ENCODE results near the gene TRPC4AP.

The TRPC4AP gene

GRCh38 chr20:35012227-35013069, 80.2 kb downstream of the TRPC4AP start:
- DNase-seq = peak; percentile 21

GRCh38 chr20:35011589-35012226, 80.9 kb downstream of the TRPC4AP start:
- peak; percentile 48 for DNase-seq

GRCh38 chr20:35010405-35011192, 82.0 kb downstream of the TRPC4AP start:
- DNase-seq = peak; percentile 37

GRCh38 chr20:35009665-35010328, 82.8 kb downstream of the TRPC4AP start:
- DNase-seq = peak; percentile 50

- DNase-seq = no peak
Observed at GRCh38 chr20:35008411-35009342, 83.9 kb downstream of the TRPC4AP start.

- DNase-seq = no peak
Observed at GRCh38 chr20:35007891-35008290, 84.7 kb downstream of the TRPC4AP start.

GRCh38 chr20:35007413-35007812, 85.2 kb downstream of the TRPC4AP start:
- DNase-seq = no peak

- DNase-seq = no peak
Observed at GRCh38 chr20:35006531-35006971, 86.1 kb downstream of the TRPC4AP start.

GRCh38 chr20:35006009-35006408, 86.6 kb downstream of the TRPC4AP start:
- DNase-seq = no peak

- no peak for DNase-seq
Observed at GRCh38 chr20:35005463-35005961, 87.1 kb downstream of the TRPC4AP start.

- DNase-seq = no peak
Observed at GRCh38 chr20:35004749-35005462, 87.7 kb downstream of the TRPC4AP start.

- no peak for DNase-seq
Observed at GRCh38 chr20:35004051-35004725, 88.4 kb downstream of the TRPC4AP start.

GRCh38 chr20:35003211-35004031, 89.2 kb downstream of the TRPC4AP start:
- no peak for DNase-seq

- no peak for DNase-seq
Observed at GRCh38 chr20:35002426-35003210, 90.0 kb downstream of the TRPC4AP start.

GRCh38 chr20:35001596-35002362, 90.8 kb downstream of the TRPC4AP start:
- no peak for DNase-seq

GRCh38 chr20:35000922-35001595, 91.5 kb downstream of the TRPC4AP start:
- no peak for DNase-seq

GRCh38 chr20:35000311-35000921, 92.2 kb downstream of the TRPC4AP start:
- no peak for DNase-seq

Data from activated CD8-positive, alpha-beta memory T cell treated with anti-CD3 and anti-CD28 coated beads for 24 hours (primary cell).